GM23338 (cell line): ENCODE results near the gene MTREX.

ENCODE experiments used
- CREB1 ChIP-seq: fragments of 250-450 bp; sonication (Bioruptor Pico); IDR thresholded peaks from 2 replicates; pipeline ENCODE4 v1.5.0; 2020; ENCODE audit warnings: low read depth, mild to moderate bottlenecking, moderate library complexity
- CTCF ChIP-seq, 2 experiments: fragments of 200-600 bp in 1 of 2; sonication (generic) in 1 of 2; conservative IDR thresholded peaks; 2 replicates each; pipeline versions ENCODE4 v1.5.1 to v1.6.1; 2016 to 2017; ENCODE audit warnings: antibody characterized with exemption in 2 of 2, low read depth in 2 of 2, mild to moderate bottlenecking in 2 of 2, moderate library complexity in 1 of 2
- ETS1 ChIP-seq: IDR thresholded peaks from 2 replicates; pipeline ENCODE4 v1.6.1; 2016; ENCODE audit warnings: antibody characterized with exemption
- EZH2 ChIP-seq: fragments of 200-600 bp; sonication (generic); IDR thresholded peaks from one replicate; pipeline ENCODE4 v1.8.0; 2017; ENCODE audit warnings: antibody characterized with exemption, mild to moderate bottlenecking, low read depth; ENCODE audit not compliant: unreplicated experiment
- EZH2phosphoT487 ChIP-seq: fragments of 200-600 bp; sonication (generic); IDR thresholded peaks from one replicate; pipeline ENCODE4 v1.8.1; 2018; ENCODE audit warnings: antibody characterized with exemption; ENCODE audit not compliant: unreplicated experiment
- JUNB ChIP-seq: IDR thresholded peaks from one replicate; pipeline ENCODE4 v1.6.1; 2016; ENCODE audit warnings: antibody characterized with exemption; ENCODE audit not compliant: unreplicated experiment
- NANOG ChIP-seq: IDR thresholded peaks from 2 replicates; pipeline ENCODE4 v1.6.1; 2016; ENCODE audit warnings: antibody characterized with exemption, borderline replicate concordance
- POLR2AphosphoS5 ChIP-seq: IDR thresholded peaks from 2 replicates; pipeline ENCODE4 v1.6.1; 2016; ENCODE audit warnings: antibody characterized with exemption, low read depth
- REST ChIP-seq: IDR thresholded peaks from one replicate; pipeline ENCODE4 v1.6.1; 2018; ENCODE audit warnings: antibody characterized with exemption; ENCODE audit not compliant: unreplicated experiment
- ZNF114 ChIP-seq: fragments of 250-450 bp; sonication (Bioruptor Pico); IDR thresholded peaks from 2 replicates; pipeline ENCODE4 v1.5.0; 2020; ENCODE audit warnings: mild to moderate bottlenecking, moderate library complexity
- ZNF331 ChIP-seq: fragments of 250-450 bp; sonication (Bioruptor Pico); IDR thresholded peaks from 2 replicates; pipeline ENCODE4 v1.5.0; 2020; ENCODE audit warnings: low read depth, mild to moderate bottlenecking, moderate library complexity

GRCh38 chr5:55429613-55430253 is 121.9 kb downstream of the MTREX start:
- no peak for TF ChIP-seq CTCF (conservative IDR thresholded peaks at IDR 0.05; ENCODE audit: low read depth in 2 of 2)
- TF ChIP-seq REST = no peak
- TF ChIP-seq JUNB = no peak
- 0 out of 2 replicates have a peak, but pooled peaks have one; percentile 7 for TF ChIP-seq POLR2AphosphoS5
- no peak for TF ChIP-seq EZH2phosphoT487
- no peak for TF ChIP-seq EZH2
- no peak for TF ChIP-seq NANOG
- TF ChIP-seq ZNF114 = no peak
- TF ChIP-seq ETS1 = no peak
- no peak for TF ChIP-seq ZNF331 (CRISPR knock-in tag)
- no peak for TF ChIP-seq CREB1 (CRISPR knock-in tag)
